IMR-90 (cell line): ENCODE data around the gene RBM46.

Experiments used
- BHLHE40 ChIP-seq: fragments of 150-350 bp; IDR thresholded peaks from 2 replicates; pipeline ENCODE4 v1.6.1; 2016; ENCODE audit warnings: mild to moderate bottlenecking, low read depth, low read length
- CEBPB ChIP-seq: IDR thresholded peaks from 2 replicates; pipeline ENCODE4 v1.6.1; 2012; ENCODE audit warnings: low read depth, low read length, improper control_type of control experiment
- CTCF ChIP-seq: conservative IDR thresholded peaks from 2 replicates; pipeline ENCODE4 v1.5.1; 2012; ENCODE audit warnings: mild to moderate bottlenecking, low read depth, low read length, improper control_type of control experiment
- ELK1 ChIP-seq: fragments of 150-350 bp; IDR thresholded peaks from 2 replicates; pipeline ENCODE4 v1.6.1; 2016; ENCODE audit warnings: low read depth, mild to moderate bottlenecking, low read length, moderate library complexity, borderline replicate concordance
- FOS ChIP-seq: fragments of 150-350 bp; IDR thresholded peaks from 2 replicates; pipeline ENCODE4 v1.6.1; 2016; ENCODE audit warnings: low read depth, low read length
- MAFK ChIP-seq: IDR thresholded peaks from 2 replicates; pipeline ENCODE4 v1.6.1; 2012; ENCODE audit warnings: low read depth, low read length, improper control_type of control experiment
- MAZ ChIP-seq: IDR thresholded peaks from 2 replicates; pipeline ENCODE4 v1.6.1; 2012; ENCODE audit warnings: low read depth, mild to moderate bottlenecking, low read length, improper control_type of control experiment, moderate library complexity, borderline replicate concordance
- MXI1 ChIP-seq: IDR thresholded peaks from 2 replicates; pipeline ENCODE4 v1.6.1; 2012; ENCODE audit warnings: low read depth, mild to moderate bottlenecking, low read length, moderate library complexity, borderline replicate concordance
- NFE2L2 ChIP-seq: fragments of 150-350 bp; IDR thresholded peaks from 2 replicates; pipeline ENCODE4 v1.6.1; 2016; ENCODE audit warnings: low read depth, mild to moderate bottlenecking, low read length
- POLR2A ChIP-seq: IDR thresholded peaks from 2 replicates; pipeline ENCODE4 v1.6.1; 2012; ENCODE audit warnings: mild to moderate bottlenecking, low read depth, low read length
- RAD21 ChIP-seq: IDR thresholded peaks from 2 replicates; pipeline ENCODE4 v1.6.1; 2012; ENCODE audit warnings: low read length, improper control_type of control experiment
- RFX5 ChIP-seq: IDR thresholded peaks from 2 replicates; pipeline ENCODE4 v1.8.0; 2012; ENCODE audit warnings: low read depth, mild to moderate bottlenecking, low read length, moderate library complexity
- SMC3 ChIP-seq: fragments of 150-350 bp; IDR thresholded peaks from 2 replicates; pipeline ENCODE4 v1.6.1; 2016; ENCODE audit warnings: low read depth, mild to moderate bottlenecking, antibody characterized with exemption, low read length, moderate library complexity
- USF2 ChIP-seq: fragments of 150-350 bp; IDR thresholded peaks from 2 replicates; pipeline ENCODE4 v1.6.1; 2017; ENCODE audit warnings: mild to moderate bottlenecking, antibody characterized with exemption, low read length, low read depth

GRCh38 chr4:154738426-154738825 is 42.6 kb upstream of the RBM46 start:
- no peak for TF ChIP-seq CTCF
- no peak for TF ChIP-seq POLR2A
- TF ChIP-seq CEBPB, result no peak
- no peak for TF ChIP-seq USF2
- TF ChIP-seq MAFK, result no peak
- no peak for TF ChIP-seq RAD21
- no peak for TF ChIP-seq NFE2L2
- TF ChIP-seq SMC3, result no peak
- no peak for TF ChIP-seq MAZ
- no peak for TF ChIP-seq MXI1
- TF ChIP-seq ELK1, result no peak
- TF ChIP-seq RFX5, result no peak
- no peak for TF ChIP-seq FOS
- no peak for TF ChIP-seq BHLHE40
